GM21737 (cell line): ENCODE data around the gene PSMC1.
"Not testable (repeated sequence)": the region's sequence is repeated elsewhere in the genome, so short reads cannot be mapped to it uniquely, and the experiment has no call there.

ENCODE experiments used
- ATAC-seq: cut with Tn5 transposase; IDR thresholded peaks from one replicate; pipeline ENCODE4 v1.9.1; 2021; ENCODE audit warnings: mild to moderate bottlenecking, moderate library complexity; ENCODE audit not compliant: unreplicated experiment

The PSMC1 gene

GRCh38 chr14:90256354-90257131 is at the start of gene PSMC1:
Gene PSMC1, plus strand, starts transcription at chr14:90256553. Its CDS starts 45 bp downstream, at chr14:90256598.
- ATAC-seq: peak; percentile 94

- ATAC-seq: no peak
Observed at GRCh38 chr14:90213099-90213748, 43.1 kb upstream of the PSMC1 start.

GRCh38 chr14:90228478-90228877 is 27.9 kb upstream of the PSMC1 start:
- ATAC-seq: no peak

DNA sequence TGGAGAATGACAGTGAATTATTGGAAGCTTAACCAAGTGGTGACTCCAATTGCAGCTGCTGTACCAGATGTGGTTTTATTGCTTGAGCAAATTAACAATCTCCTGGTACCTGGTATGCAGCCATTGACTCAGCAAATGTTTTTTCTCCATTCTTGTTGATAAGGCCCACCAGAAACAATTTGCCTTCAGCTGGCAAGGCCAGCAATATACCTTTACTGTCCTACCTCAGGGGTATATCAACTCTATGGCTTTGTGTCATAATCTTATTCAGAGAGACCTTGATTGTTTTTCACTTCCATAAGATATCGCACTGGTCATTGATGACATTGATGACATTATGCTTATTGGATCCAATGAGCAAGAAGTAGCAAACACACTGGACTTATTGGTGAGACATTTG is 26.4 kb upstream of the PSMC1 start:
- not testable (repeated sequence) for ATAC-seq

DNA sequence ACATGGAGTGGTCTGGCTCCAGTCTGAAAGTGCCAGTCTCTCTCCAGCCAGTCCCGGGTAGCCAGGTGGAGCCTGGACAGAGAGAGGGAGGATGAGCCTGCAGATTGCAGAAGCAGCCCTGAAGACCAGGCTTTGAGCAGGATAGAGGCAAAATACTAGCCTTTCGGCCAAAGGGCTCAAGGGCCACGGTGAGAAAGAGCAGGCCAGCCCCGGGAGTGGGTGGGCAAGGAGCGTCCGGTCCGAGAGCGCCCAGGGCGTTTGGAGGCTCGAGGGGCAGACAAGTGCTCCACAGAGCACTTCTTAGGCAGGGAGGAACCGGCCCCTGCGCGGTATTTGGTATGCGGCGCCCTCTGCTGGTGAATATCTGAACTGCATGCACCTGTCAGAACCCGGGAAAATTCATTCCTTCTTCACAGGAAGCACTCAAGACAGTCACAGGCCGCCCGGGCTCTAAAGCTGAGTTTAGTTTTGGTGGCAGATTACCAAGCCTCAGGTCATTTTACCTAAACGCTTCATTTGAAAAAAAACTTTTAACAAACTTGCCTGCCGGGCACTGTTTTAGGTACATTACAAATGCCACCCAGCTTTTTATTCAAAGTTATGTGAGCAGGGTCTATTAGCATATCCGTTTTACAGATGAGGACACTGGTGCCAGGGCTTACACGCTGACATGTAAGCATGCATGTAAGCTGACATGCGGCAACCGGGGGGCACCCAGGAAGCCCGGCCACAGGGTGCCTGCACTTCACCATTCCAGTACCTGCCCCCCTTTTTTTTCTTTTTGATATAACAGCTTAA is 21.0 kb upstream of the PSMC1 start:
- no peak for ATAC-seq

- no peak for ATAC-seq
Observed at GRCh38 chr14:90239139-90239538, 17.2 kb upstream of the PSMC1 start.

DNA sequence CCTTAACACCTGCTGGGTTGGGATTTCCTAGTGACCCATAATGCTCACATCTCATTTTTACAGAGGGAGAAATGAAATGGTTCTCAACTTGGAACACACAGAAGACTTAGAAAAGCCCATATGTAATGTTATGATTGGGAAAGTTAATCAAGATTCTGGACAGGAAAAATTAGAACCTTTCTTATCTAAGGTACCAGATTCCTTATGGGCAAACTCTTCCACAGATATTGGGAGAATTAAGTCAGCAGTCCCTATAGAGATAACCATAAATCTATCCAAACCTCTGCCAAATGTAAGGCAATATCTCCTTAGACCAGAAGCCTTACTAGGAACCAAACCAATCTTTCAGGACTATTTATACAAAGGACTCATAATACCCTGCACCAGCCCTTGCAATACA is 13.9 kb upstream of the PSMC1 start:
- ATAC-seq: no peak

- ATAC-seq: no peak
Observed at GRCh38 chr14:90246936-90247335, 9.4 kb upstream of the PSMC1 start.

- not testable (repeated sequence) for ATAC-seq
Observed at GRCh38 chr14:90247441-90247840, 8.9 kb upstream of the PSMC1 start.

DNA sequence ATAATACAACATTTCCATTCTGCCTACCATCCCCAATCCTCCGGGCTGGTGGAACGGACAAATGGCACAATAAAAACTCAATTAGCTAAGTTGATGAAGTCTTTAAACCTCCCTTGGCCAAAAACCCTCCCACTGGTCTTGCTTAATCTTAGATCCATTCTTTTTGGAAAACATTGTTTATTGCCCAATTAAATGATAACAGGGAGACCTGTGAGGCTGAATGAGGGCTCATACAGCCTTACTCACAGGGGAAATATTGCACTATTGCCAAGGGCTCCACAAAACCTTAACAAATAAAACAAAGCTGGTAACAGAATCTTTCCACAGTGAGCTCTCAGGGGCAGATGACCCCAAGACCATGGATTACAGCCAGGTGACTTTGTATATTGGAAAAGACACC is 7.8 kb upstream of the PSMC1 start:
- ATAC-seq: no peak

DNA sequence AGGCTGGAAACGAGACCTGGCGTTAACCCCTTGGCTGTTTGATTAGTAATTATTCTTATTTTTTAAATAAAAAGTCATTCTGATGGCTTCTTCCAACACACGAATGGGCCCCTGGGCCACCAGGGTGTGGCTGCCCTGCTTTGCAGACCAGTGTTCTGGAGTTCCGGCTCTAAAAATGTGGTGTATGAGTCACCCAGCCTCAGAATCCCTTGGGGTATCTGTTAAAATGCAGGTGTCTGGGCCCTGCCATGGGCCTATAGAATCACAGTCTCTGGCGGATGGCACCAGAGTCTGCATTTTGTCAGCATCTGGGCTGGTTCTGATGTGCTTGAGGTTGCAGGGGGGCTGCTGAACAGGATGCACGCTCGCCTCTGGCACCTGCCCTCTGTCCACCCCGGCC is 2.5 kb upstream of the PSMC1 start:
- no peak for ATAC-seq

- no peak for ATAC-seq
Observed at GRCh38 chr14:90255871-90256270, 482 bp upstream of the PSMC1 start.

DNA sequence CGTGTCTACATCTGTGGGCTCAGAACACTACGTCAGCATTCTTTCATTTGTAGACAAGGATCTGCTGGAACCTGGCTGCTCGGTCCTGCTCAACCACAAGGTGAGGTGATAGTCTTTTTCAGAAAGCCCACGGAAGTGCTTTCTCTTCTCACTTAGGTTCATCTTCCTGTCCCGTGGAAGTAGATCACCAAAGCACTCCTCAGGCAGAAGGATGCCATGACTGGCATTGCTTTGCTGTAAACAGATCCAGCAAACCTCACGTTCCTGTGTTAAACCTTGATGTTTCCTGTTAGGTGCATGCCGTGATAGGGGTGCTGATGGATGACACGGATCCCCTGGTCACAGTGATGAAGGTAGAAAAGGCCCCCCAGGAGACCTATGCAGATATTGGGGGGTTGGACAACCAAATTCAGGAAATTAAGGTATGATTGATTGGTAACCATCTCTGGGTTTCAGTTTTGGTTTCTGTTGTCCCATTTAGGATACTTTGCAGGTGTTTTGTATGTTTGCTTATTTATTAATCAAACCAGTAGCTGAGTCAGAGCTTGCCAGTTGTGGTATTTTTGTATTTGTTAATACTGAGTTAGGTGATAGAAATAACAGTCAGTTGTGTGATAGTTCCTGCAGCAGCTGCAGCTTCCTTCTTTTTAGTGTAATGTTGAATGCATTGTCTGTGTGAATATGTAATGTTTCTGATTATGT is 7.5 kb downstream of the PSMC1 start:
- ATAC-seq: peak; percentile 77

GRCh38 chr14:90266441-90267154 is 10.2 kb downstream of the PSMC1 start:
- ATAC-seq: no peak

- ATAC-seq: no peak
Observed at GRCh38 chr14:90268420-90268819, 12.1 kb downstream of the PSMC1 start.

GRCh38 chr14:90272523-90272922 is 16.2 kb downstream of the PSMC1 start:
- ATAC-seq: no peak

- ATAC-seq: no peak
Observed at GRCh38 chr14:90273532-90273931, 17.2 kb downstream of the PSMC1 start.

GRCh38 chr14:90274019-90274418 is 17.7 kb downstream of the PSMC1 start:
- ATAC-seq: no peak

GRCh38 chr14:90274808-90275457 is 18.6 kb downstream of the PSMC1 start:
- no peak for ATAC-seq

DNA sequence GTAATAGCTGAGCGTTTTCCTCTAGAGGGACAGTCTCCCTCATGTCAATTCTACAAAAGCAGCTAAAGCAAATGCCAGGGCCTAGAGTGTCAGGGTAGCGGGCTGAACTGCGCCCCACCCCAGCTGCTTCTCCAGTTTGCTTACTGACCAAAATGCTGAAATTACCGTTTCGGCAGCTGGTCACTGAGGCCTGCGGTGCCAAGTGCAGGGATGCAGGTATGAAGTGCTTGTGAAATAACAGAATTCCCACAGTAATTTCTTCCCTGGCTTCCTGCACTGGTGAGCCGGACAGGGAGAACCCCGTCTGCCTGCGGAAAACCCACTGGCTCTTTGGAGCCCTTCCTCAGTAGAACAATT is 19.1 kb downstream of the PSMC1 start:
- no peak for ATAC-seq
